Measurements from ENCODE around the gene TMEM41B. TPM values are rescaled to one million over a fixed set of nuclear protein-coding genes. Genes with fewer than 3 reads are reported as not detected.
"Not testable (repeated sequence)": the region's sequence is repeated elsewhere in the genome, so short reads cannot be mapped to it uniquely, and the experiment has no call there.

The TMEM41B gene
- polyA plus RNA-seq, 3 donors = 5.5 to 11.3 (median 5.9) TPM

GRCh38 chr11:9318442-9319376, 4.3 kb upstream of the TMEM41B start:
- H3K36me3 ChIP-seq (replicated peaks in 1 of 2; ENCODE audit: control insufficient read depth in 1 of 2, insufficient read depth in 2 of 2, low read length in 2 of 2); H4K20me1 ChIP-seq (ENCODE audit: insufficient read depth, low read length); H3K4me3 ChIP-seq (replicated peaks in 1 of 3; ENCODE audit: low read depth in 2 of 3, low read length in 3 of 3); H3K27me3 Mint-ChIP-seq (ENCODE audit: low read depth in 3 of 3); H3K27me3 ChIP-seq (ENCODE audit: control insufficient read depth in 2 of 2, insufficient read depth in 2 of 2, low read length in 2 of 2); H2AFZ ChIP-seq (ENCODE audit: insufficient read depth, low read depth, low read length, poor library complexity, severe bottlenecking); H3K36me3 Mint-ChIP-seq; H3K9me3 ChIP-seq (replicated peaks in 1 of 2; ENCODE audit: control insufficient read depth in 1 of 2, insufficient read depth in 1 of 2, low read length in 2 of 2); H3K79me2 ChIP-seq (ENCODE audit: insufficient read depth, low read length); H3K9me3 Mint-ChIP-seq; H3K4me2 ChIP-seq (replicated peaks; ENCODE audit: extremely low read depth, low read length, poor library complexity, severe bottlenecking); DNase-seq; H3K9ac ChIP-seq (ENCODE audit: insufficient read depth, low read length, poor library complexity, severe bottlenecking); H3K27ac ChIP-seq (ENCODE audit: low read depth in 1 of 2, low read length in 2 of 2): not testable (repeated sequence)
- H3K4me1 ChIP-seq (ENCODE audit: control insufficient read depth in 1 of 2, insufficient read depth in 2 of 2, low read length in 2 of 2) = peaks cover 16 to 20% of the 10 kb centered on the region in 2 donors
- Mint-ChIP-seq H3K4me3 (peak overlapping the region; percentile 16 to 48), H3K4me1 (peaks cover 35% of the 10 kb centered on the region), H3K27ac (peak overlapping the region in 3 of 7 donors; percentile 28 to 70 (median 54))
- intact Hi-C loops (cut with micrococcal nuclease) = loop anchor here (5.0 to 10.0 kb wide), 3 partner anchors 44 to 634 kb away; partner anchors contain the start of genes RPL27A (in 1 of the 2) and TRIM66 (in 1 of the 2)
- WGBS (ENCODE audit: insufficient coverage) = 60% methylated on average over 9 of the region's 18 CpGs

- Histone ChIP-seq H3K27ac (ENCODE audit: low read depth in 1 of 2, low read length in 2 of 2) (no peak overlapping the region), H3K36me3 (replicated peaks in 1 of 2; ENCODE audit: control insufficient read depth in 1 of 2, insufficient read depth in 2 of 2, low read length in 2 of 2) (no peaks in the 10 kb centered on the region), H2AFZ (ENCODE audit: insufficient read depth, low read depth, low read length, poor library complexity, severe bottlenecking) (no peak overlapping the region), H3K4me1 (ENCODE audit: control insufficient read depth in 1 of 2, insufficient read depth in 2 of 2, low read length in 2 of 2) (peaks cover 25 to 26% of the 10 kb centered on the region in 2 donors), H4K20me1 (ENCODE audit: insufficient read depth, low read length) (no peaks in the 10 kb centered on the region), H3K4me2 (replicated peaks; ENCODE audit: extremely low read depth, low read length, poor library complexity, severe bottlenecking) (no peak overlapping the region), H3K27me3 (ENCODE audit: control insufficient read depth in 2 of 2, insufficient read depth in 2 of 2, low read length in 2 of 2) (no peaks in the 10 kb centered on the region), H3K9me3 (replicated peaks in 1 of 2; ENCODE audit: control insufficient read depth in 1 of 2, insufficient read depth in 1 of 2, low read length in 2 of 2) (no peaks in the 10 kb centered on the region), H3K79me2 (ENCODE audit: insufficient read depth, low read length) (peaks cover 31% of the 10 kb centered on the region), H3K4me3 (replicated peaks in 1 of 3; ENCODE audit: low read depth in 2 of 3, low read length in 3 of 3) (no peak overlapping the region), H3K9ac (ENCODE audit: insufficient read depth, low read length, poor library complexity, severe bottlenecking) (no peak overlapping the region)
- Mint-ChIP-seq H3K4me1 (peaks cover 51% of the 10 kb centered on the region), H3K36me3 (no peaks in the 10 kb centered on the region), H3K27me3 (ENCODE audit: low read depth in 3 of 3) (peaks cover 1 to 7% (median 1%) of the 10 kb centered on the region in 3 donors), H3K9me3 (no peaks in the 10 kb centered on the region), H3K27ac (peak overlapping the region in 1 of 7 donors; percentile 70), H3K4me3 (no peak overlapping the region)
- WGBS (ENCODE audit: insufficient coverage) = 100% methylated on average over 2 of the region's 2 CpGs
- no peak for DNase-seq
- no peak for TF ChIP-seq CTCF (IDR thresholded peaks at IDR 0.05)
- intact Hi-C loops (cut with micrococcal nuclease) = loop anchor here (5.0 to 10.0 kb wide), 3 partner anchors 46 to 632 kb away; partner anchors contain the start of genes RPL27A (in 1 of the 2) and TRIM66 (in 1 of the 2)
Measured at GRCh38 chr11:9316334-9316733, 1.9 kb upstream of the TMEM41B start.
